EH (cell line): ENCODE results near the gene SLFN11.
A peak's percentile ranks its signal among the peaks of the same experiment; 100 is the strongest.
"Not testable (repeated sequence)": the region's sequence is repeated elsewhere in the genome, so short reads cannot be mapped to it uniquely, and the experiment has no call there.

Source experiments
- DNase-seq: peaks from one replicate; pipeline ENCODE4 v3.0.0-alpha.2; 2015; ENCODE audit warnings: low read depth

Gene SLFN11, protein sequence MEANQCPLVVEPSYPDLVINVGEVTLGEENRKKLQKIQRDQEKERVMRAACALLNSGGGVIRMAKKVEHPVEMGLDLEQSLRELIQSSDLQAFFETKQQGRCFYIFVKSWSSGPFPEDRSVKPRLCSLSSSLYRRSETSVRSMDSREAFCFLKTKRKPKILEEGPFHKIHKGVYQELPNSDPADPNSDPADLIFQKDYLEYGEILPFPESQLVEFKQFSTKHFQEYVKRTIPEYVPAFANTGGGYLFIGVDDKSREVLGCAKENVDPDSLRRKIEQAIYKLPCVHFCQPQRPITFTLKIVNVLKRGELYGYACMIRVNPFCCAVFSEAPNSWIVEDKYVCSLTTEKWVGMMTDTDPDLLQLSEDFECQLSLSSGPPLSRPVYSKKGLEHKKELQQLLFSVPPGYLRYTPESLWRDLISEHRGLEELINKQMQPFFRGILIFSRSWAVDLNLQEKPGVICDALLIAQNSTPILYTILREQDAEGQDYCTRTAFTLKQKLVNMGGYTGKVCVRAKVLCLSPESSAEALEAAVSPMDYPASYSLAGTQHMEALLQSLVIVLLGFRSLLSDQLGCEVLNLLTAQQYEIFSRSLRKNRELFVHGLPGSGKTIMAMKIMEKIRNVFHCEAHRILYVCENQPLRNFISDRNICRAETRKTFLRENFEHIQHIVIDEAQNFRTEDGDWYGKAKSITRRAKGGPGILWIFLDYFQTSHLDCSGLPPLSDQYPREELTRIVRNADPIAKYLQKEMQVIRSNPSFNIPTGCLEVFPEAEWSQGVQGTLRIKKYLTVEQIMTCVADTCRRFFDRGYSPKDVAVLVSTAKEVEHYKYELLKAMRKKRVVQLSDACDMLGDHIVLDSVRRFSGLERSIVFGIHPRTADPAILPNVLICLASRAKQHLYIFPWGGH

DNA sequence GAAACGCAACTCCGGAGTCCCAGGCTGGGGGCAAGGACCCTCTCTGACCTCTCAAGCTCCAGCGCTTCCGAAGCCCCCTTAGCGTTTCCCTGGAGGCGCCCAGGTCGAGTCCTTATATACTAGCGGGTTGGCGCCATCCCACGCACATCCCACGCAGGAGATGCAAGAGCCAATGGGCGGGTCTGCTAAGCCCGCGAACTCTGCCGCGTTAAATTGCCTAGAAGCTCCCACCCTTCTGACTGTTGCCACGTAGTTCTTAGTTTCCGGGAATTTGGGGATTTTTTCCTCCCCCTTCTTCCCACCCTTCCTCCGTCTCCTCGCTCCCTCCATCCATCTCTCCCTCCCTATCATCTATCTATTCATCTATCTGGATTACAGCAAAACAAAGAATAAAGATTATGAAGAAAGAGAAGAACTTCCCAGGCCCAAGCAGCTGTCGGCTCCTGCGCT lies at the start of gene SLFN11:
TSS of gene SLFN11 (minus strand) at position 88 of the 450 bp plus-strand sequence. CDS start 9,814 bp downstream, outside the sequence.
- peak; percentile 94 for DNase-seq

DNA sequence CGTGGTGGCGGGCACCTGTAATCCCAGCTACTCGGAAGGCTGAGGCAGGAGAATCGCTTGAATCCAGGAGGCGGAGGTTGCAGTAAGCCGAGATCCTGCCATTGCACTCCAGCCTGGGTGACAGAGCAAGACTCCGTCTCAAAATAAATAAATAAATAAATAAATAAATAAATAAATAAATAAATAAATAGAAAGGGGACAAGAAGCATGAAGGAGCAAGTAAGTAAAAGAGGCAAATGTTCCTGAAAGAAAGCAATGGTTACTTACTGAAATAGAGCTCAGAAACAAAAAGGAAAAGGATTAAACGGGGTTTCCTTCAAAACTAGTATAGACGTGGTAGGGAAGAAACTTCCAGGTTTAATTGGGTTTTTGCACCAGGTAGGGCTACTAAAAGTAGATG lies 47.6 kb upstream of the SLFN11 start:
- not testable (repeated sequence) for DNase-seq

DNA sequence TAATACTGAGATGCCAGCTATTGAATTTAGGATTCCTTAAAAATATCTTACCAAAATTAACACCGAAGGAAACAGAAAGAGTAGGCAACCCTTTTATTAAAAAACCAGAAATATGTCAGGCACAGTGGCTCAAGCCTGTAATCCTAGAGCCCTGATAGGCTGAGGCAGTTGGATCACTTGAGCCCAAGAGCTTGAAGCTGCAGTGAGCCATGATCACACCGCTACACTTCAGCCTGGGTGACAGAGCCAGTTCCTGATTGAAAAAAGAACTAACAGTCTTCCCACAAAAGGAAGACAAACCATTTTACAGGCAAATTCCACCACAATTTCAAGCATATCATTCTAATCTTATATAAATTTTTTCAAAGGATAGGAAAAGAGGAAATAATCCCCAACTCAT lies 43.2 kb upstream of the SLFN11 start:
- DNase-seq = no peak

DNA sequence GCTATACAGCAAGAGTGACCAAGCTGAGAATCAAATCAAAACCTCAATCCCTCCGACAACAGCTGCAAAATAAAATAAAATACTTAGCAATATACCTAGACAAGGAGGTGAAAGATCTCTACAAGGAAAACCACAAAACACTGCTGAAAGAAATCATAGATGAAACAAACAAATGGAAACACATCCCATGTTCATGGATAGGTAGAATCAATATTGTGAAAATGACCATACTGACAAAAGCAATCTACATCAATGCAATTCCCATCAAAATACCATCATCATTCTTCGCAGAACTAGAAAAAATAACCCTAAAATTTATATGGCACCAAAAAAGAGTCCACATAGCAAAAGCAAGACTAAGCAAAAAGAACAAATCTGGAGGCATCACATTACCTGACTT lies 41.3 kb upstream of the SLFN11 start:
- DNase-seq = not testable (repeated sequence)

DNA sequence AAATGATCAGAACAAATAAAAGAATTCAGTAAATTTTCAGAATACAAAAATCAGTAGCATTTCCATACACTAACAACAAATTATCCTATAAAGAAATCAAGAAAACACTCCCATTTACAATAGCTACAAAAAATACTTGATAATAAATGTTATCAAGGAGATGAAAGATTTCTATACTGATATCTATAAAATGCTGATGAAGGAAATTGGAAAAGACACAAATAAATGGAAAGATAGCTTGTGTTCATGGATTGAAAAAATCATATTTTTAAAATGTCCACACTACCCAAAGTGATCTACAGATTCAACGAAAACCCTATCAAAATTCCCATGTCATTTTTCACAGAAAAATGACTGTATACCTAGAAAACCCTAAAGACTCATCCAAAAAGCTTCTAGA lies 40.8 kb upstream of the SLFN11 start:
- DNase-seq = no peak

DNA sequence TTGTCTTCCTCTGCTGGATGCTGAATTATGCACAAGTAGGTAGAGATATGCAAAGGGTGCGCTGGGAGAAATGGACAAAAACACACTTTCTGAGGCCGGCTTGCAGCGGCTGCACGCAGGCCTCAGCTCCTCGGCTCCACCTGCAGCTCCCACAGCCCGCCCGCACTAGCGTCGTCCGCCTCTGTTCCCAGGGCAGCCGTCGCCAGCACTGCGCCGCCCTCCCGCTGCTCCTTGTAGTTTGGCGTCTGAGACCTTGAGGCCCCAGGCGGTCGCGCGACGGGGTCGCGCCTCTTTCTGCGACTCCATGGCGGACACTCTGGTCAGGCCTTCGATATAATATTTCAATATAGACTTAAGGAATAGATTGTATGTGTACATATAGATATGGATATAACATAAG lies 34.1 kb upstream of the SLFN11 start:
- DNase-seq = no peak

DNA sequence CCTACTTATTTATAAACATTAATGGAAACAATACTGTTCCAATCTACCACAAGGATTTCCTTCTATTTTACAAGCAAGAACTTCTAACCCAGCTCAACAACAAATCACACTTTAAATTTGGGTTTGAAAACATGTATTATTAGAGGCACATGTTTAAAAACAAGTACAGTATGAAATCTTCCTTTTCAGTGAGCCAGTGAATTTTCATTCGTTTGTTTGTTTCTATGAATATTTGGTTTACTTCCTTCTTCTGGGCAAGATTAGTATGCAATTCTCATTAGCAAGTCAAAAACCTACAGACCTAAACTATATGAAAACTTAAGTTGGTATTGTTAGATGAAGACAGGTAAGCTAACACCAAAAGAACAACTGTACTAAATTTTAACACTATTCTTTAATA lies 33.1 kb upstream of the SLFN11 start:
- no peak for DNase-seq

DNA sequence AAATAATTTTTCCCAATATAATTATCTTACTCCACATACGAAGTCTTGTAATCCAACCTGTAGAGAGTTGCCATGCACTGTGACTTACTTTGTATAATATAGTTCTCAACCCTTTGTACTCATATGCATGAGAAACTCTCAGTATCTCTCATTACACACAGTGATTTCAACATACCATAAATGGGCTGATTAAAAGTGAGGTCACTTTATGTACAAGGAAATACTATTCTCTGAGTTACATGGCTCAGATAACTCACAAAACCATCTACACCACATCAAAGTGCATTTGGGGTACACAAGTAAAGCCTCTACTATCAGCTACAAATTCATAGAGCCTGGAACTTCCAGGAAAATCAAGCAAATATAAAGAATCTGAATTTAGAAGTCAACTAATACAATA lies 30.9 kb upstream of the SLFN11 start:
- no peak for DNase-seq

DNA sequence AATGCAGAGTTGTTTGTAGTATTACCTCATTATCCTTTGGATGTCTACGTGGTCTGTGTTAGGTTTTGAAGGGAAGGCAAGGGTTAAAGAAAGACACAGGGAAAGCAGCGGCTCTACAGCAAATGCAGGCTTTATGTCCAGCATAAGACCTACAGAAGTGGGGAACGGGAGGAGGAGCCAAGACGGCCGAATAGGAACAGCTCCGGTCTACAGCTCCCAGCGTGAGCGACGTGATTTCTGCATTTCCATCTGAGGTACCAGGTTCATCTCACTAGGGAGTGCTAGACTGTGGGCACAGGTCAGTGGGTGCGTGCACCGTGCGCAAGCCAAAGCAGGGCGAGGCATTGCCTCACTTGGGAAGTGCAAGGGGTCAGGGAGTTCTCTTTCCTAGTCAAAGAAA lies 20.4 kb upstream of the SLFN11 start:
- not testable (repeated sequence) for DNase-seq

DNA sequence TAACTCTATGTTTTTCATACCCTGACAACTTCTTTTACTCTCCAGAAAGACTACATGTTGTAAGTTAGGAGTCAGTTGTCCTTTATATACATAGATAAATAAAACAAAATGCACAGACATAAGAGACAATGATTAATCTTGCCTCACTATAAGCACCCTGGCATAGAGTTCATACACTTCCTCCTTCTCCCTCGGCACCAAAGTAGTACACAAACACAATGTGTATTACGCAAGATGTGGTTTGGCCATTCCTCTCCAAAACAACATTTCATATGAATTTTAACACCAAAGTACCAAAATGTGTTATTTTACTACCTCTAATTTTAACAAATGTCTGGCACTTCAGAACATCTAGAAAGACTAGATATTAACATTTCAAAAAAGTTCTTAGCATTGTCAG lies 17.2 kb upstream of the SLFN11 start:
- DNase-seq = no peak

DNA sequence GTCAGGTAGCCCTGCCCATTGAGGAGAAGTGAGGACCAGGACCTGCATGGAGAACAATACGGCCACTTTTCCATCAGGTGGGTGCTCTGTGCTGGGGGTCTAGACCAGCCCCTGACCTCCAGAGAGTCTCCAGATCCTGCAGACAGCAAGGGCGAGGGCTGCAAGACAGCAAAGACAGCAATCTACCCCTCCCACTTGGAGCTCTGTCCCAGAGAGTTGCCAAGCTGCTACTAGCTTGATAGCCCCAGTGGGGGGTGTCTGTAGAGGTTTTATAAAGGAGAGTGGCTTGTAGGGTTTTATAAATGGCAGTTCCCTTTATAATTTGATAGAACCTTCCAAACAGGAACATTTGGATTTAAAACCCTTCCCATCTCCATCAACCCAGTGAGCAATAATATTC lies 16.7 kb upstream of the SLFN11 start:
- no peak for DNase-seq

DNA sequence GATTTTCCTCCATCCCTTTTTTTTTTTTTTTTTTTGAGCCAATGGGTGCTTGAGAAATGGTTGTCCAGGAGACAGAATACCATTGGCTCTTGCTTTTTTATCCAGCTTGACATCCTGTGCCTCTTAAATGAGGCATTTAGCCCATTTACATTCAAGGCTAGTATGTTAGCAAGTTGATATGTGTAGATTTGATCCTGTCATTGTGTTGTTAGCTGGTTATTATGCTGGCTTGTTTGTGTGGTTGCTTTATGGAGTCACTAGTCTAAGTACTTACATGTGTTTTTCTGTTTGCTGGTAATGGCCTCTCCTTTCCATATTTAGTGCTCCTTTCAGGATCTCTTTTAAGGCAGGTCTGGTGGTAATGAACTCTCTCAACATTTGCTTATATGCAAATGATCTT lies 14.1 kb upstream of the SLFN11 start:
- no peak for DNase-seq

DNA sequence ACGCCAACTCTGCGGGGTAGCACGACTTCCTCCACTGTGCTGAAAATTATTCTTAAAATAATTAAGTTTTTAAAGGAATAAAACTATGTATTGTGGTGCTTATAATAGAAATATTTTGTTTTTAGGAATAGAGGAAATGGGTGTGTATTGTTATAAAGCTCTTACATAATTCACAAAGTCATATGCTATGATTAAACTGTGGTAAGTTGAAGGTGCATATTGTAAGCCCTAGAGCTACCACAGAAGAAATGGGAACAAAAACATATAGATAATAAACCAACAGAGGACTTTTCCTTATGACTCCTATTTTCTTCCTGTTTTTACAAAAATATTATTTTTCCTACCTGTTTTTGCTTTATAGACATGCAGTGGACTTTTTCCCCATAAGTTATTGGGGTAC lies 4.3 kb upstream of the SLFN11 start:
- DNase-seq = no peak

DNA sequence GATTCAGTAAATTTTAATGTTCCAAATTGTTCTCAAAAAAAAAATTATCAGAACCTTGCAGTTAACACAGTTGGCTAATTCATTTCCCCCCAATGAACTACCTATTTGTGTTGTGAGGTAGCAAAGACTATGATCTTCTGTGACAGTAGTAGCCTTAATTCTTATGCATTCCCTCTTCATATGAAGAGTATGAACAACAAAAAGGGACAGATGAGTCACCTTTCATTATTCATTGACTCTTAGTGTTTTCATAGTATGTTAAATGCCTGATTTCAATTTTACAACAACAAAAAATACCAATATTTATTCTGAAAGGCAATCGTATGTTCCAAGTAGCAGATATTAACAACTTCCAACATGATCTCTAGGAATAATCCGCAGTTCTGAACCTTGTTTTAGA lies 3.6 kb upstream of the SLFN11 start:
- no peak for DNase-seq

DNA sequence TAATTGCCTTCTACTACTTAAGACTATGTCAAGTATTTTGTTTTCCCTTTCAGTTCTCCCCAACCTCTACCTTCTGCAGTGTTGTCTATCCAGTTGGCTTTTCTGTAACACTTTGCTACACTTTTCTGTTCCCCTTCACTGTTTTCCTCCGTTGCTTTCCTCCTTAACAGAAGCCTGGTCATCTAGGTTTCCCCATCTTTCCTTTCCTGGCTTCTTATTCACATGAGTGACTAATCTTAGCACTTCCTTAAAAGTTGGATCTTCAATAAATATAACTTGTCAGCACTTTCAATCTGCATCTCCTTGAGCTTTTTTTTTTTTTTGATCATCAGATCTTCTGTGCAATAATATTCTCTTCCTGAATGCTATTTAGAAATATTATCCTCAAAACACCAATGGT lies 2.8 kb upstream of the SLFN11 start:
- DNase-seq = peak; percentile 36

DNA sequence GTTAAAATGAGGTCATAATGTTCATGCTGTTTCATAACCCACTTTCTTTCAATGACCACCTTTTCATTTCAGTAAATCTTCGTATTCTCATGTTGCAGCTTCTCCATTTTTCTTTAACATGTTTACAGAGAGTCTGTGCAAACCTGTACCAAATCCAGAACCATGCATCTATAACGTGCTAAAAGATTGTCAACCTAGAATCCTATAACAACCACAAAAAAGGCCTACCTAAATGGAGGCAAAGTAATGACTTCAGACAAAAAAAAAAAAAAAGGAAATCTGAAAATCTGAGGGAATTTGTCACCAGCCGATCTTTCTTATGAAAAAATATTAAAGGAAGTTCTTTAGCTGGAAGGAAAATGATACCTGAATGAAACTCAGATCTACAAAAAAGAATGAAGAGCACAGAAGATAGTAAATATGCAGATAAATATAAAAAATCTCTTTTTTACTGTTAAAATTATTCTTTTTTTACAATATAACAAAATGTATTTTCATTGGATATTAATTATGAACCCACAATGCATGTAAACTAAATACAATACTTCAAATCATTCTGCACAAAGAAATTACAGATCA lies 1.4 kb upstream of the SLFN11 start:
- DNase-seq = no peak

DNA sequence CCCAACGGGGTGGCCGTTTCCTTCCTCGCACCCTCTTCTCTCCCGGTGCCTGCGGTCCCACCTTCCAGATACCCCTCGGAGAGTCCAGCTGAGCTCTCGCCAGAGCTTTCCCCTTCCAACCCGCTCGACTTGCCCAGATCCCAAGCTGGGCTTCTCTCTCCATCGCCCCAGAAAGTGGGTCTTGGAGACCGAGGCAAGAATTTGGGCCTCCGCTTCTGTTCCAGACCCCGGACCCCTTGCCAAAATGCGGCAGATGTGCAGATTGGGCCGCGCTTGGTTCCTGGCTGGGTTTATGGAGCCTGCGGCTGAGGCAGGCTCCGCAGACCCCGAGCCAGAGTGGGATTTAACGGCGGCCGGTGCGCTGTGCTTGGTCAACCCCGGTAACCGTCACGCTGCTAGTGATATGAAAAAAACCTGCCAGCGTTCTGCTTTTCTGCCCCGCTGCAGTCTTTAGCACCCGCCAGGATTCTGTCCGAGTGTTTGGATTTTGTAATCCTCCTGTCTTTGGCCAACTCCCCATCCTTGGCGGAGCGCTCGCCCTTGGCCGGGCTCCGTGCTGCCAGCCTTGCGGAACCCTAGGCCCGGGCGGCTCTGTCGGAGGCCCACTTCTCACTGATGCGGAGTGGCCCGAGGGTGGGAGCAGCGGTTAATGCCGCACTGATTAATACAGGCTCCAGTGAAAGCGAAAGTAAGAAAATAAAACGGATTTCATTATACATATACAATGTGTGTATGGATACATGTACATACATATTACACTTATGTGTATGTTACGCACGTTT lies 754 bp upstream of the SLFN11 start:
- peak; percentile 63 for DNase-seq

DNA sequence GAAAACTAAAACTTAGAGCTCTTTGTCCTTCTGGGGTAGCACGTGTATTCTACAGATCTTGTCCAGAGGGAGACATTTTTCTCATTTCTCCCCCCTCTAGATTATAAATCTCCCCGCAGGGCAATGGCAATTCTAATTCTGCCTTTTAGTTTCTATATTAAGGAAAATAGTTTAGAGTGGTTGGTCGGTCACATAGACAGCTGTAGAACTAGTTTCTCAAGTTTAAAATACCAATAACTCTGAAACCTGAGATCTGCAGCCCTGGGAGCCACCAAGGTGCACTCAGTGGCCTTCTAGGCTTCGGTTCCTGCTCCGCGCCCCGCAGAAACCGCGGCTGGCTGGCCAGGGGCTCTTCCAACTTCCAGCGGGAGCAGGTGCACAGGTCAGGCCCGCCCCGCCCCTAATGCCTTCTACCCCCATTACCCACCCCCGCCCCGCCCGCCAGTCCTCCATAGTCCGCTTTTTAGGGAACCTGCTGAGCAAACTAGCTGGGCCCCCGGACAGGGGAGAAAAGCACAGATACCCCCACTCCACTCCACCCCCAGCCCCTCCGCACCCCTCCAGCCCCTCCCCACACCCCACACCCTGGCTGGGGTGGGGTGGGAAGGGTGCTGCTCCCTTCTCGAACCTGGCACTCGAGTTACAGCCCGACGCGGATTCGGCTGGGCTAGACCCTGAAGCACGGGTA lies 431 bp downstream of the SLFN11 start:
- peak; percentile 17 for DNase-seq

DNA sequence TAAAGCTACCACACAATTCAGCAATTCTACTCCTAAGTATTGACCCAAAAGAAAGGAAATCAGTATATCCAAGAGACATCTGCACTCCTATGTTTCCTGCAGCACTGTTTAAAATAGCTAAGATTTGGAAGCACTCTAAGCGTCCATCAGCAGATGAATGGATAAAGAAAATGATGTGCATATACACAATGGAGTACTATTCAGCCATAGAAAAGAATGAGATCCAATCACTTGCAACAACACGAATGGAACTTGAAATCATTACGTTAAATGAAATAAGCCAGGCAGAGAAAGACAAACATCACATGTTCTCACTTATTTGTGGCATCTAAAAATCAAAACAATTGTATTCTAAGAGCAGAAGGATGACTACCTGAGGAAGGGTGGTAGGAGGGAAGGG lies 1.5 kb downstream of the SLFN11 start:
- no peak for DNase-seq

DNA sequence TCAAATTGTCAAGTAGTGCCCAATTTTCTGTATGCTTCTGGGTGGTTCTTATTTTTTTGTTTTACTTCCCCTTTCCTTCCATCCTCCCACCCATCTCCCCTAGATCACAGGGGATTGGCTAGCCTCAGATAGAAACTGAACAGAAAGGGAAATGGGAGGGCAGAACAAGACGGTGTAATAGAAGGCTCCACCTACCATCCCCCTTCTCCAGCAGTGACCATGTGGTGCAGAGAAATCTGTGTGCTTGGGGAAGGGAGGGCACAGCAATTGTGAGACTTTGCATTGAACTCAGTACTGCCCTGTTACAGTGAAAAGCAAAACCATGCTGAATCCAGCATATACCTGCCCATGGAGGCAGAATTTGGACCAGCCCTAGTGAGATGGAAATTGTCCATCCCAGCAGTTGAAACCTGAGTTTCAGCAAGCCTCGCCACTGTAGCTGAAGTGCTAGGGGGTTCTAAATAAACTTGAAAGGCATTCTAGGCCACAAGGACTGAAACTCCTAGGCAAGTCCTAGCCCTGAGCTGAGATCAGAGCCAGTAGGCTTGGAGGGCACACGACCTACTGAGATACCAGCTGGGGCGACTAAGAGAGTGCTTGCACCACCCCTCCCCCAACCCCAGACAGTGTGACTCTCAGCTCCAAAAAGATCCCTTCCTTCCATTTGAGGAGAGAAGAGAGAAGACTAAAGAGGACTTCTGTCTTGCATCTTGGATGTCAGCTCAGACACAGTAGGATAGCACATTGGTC lies 5.2 kb downstream of the SLFN11 start:
- peak; percentile 44 for DNase-seq

DNA sequence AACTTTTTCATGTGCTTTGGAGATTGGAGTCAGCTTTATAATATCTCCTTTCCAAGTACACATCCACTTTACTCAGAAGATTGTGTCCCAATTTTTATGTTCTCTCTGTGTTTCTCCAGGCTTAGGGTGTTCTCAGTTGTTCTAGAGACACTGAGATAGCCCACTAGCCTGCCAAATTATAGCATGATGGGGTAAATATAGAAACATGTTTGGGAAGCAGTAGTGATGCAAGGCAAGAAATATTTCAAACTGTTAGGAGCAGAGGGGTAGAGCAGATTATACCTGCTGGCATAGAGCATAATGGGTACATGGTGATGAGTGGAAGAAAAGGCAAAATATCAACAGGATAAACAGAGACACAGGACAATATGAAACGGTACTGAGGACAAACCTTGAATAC lies 12.4 kb downstream of the SLFN11 start:
- peak; percentile 5 for DNase-seq
